ENCODE data around the gene SLC2A8.

GRCh38 chr9:127353882-127354281 is 43.1 kb upstream of the SLC2A8 start:
- TF ChIP-seq EZH2 (IDR thresholded peaks at IDR 0.05; ENCODE audit: insufficient read depth, poor library complexity, severe bottlenecking): no peak
- TF ChIP-seq EZH2phosphoT487 (IDR thresholded peaks at IDR 0.05; ENCODE audit: insufficient read depth, low read depth): no peak

Measured in GM23248 (cell line).